Fibroblast of skin of back (primary cell): ENCODE results near the gene NTN3.
"Not testable (repeated sequence)": the region's sequence is repeated elsewhere in the genome, so short reads cannot be mapped to it uniquely, and the experiment has no call there.

Experiments used
- DNase-seq: peaks from one replicate; pipeline ENCODE4 v3.0.0-alpha.2; 2013

Gene NTN3

GRCh38 chr16:2441143-2441804, 29.8 kb upstream of the NTN3 start:
- DNase-seq, result not testable (repeated sequence)

DNA sequence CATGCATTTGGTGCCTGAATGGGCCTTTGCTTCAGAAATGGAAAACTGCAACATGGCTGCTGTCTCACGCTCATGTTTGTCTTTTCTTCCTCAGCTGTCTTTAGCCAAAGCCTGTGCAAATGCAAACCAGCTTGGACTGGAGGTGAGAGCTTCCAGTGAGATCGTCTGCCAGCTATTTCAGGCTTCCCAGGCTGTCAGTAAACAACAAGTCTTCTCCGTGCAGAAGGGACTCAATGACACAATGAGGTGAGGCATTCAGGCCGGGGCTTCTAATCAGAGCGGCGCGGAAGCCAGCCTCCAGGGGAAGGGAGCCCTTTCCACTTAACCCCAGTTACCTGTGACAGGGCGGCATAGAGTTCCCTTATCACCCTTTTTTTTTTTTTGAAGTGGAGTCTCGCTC, 27.5 kb upstream of the NTN3 start:
- DNase-seq, result no peak

DNA sequence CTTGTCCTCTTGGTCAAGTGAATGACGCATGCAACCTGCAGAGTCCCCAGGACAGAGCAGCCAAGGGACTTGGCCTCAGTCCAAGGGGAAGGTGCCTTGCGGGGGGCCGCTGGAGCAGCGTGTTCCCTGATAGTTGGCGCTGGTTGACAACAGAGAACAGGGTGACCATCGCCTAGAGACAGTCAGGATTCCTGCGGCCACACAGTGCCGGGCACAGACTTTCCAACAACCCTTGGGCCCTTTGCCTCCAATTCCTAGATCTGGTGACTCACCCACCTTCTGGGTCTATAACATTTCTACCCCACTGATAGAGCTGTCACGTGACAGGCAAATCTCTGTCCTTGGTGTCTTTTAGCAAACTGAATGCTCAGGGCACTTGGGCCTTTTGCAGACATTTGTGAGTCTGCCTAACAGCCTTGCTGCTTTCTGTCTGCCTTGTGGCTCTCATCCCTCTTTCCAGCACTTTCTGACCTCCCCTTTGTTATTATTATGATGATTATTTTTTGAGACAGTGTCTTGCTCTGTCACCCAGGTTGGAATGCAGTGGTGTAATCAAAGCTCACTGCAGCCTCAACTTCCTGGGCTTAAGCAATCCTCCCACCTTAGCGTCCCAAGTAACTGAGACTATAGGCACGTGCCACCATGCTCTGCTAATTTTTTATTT, 23.0 kb upstream of the NTN3 start:
- no peak for DNase-seq

DNA sequence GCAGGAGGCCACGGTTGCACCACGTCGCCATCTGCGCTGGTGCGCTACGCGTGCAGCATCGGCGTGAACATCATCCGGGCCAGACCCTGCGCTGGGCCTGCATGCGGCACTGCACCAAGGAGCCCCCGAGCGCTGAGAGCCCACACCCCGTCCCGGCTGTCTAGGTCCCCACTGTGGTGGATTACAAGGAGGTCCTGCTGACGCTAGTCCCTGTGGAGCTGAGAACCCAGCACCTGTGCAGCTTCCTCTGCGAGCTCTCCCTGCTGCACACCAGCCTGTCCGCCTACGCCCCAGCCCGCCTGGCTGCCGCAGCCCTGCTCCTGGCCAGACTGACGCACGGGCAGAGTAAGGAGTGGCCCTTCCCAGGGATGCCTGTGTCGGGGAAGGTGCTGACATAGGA, 22.0 kb upstream of the NTN3 start:
- no peak for DNase-seq

- no peak for DNase-seq
These were observed 20.6 kb upstream of the NTN3 start for GRCh38 chr16:2450535-2450934.

DNA sequence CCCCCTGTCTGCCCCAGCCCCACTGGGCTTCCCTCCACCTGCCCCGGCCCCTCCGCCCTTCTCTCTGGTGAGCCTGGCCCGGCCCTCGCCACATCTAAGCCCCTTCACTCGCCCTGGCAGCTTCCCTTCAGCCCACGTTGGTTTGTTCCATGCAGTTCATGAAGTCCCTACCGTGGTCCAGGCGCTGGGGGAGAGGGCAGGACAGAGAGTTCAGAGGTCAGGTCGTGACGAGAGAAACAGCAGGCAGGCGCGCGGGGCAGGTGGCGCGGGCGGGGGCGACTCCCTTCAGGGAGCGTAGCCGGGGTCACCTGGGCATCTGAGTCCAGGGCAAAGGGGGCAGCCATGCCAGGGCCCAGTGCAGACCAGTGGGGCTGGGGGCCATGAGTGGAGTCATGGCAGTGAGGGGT, 20.1 kb upstream of the NTN3 start:
- DNase-seq, result no peak

DNA sequence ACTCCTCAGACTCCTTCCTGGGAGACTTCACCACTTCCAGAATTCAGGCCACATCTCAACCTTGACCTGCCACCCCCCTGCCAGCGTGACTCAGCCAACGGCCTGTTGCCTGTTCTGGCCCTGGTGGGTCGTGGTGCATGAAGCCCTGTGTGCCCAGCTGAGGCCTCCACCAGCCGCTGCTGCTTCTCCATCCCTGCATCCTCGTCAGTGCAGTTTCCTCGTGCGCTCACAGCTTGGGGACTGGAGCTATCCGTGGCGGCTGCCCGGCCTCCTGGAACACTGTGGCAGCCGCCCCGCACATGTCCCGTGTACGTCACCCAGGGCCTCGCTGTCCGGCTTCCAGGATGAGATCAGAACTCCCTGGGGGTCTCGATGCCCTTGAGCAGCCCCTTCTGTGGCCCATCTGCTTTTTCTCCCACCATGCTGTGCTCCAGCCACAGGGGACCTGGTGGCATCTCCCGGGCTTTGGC, 19.2 kb upstream of the NTN3 start:
- no peak for DNase-seq

GRCh38 chr16:2452650-2453049, 18.4 kb upstream of the NTN3 start:
- no peak for DNase-seq

GRCh38 chr16:2455081-2455845, 15.8 kb upstream of the NTN3 start:
- DNase-seq, result no peak

GRCh38 chr16:2456551-2457153, 14.4 kb upstream of the NTN3 start:
- no peak for DNase-seq

- DNase-seq, result no peak
These were observed 13.8 kb upstream of the NTN3 start for GRCh38 chr16:2457267-2457666.

GRCh38 chr16:2457946-2458345, 13.2 kb upstream of the NTN3 start:
- DNase-seq, result no peak

GRCh38 chr16:2458887-2459646, 12.0 kb upstream of the NTN3 start:
- DNase-seq, result no peak

GRCh38 chr16:2459647-2460390, 11.3 kb upstream of the NTN3 start, which contains the start of gene TEDC2:
TEDC2 (plus strand) TSS chr16:2460109; CDS start chr16:2460145, 36 bp downstream.
- peak; percentile 94 for DNase-seq

DNA sequence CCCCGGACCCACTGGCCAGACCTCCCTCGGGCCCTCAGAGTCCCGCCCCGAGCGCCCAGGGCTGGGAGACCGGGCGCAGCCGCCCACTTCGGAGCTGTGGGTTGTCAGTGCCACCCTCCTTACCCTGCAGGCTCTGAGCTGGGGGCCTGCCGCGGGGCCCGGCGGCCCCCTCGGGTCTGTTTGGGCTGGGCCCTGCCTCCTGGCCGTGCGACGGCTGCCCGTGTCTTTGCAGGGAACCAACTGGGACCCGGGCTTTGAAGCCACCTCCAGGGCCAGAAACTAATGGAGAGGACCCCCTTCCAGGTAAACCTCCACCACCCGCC, 10.7 kb upstream of the NTN3 start:
- no peak for DNase-seq

DNA sequence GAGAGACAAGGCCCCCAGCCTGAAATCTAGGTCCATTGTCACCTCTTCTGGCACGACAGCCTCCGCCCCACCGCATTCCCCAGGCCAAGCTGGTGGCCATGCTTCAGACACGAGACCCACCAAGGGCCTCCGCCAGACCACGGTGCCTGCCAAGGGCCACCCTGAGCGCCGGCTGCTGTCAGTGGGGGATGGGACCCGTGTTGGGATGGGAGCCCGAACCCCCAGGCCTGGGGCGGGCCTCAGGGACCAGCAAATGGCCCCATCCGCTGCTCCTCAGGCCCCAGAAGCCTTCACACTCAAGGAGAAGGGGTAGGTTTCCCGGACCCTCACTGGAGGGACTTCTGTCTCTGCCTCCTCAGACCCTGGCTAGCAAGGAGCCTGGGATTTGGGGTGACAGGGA, 10.2 kb upstream of the NTN3 start:
- DNase-seq, result no peak

- DNase-seq, result no peak
These were observed 8.8 kb upstream of the NTN3 start for GRCh38 chr16:2462031-2462866.

GRCh38 chr16:2464333-2464732, 6.8 kb upstream of the NTN3 start:
- DNase-seq, result no peak

DNA sequence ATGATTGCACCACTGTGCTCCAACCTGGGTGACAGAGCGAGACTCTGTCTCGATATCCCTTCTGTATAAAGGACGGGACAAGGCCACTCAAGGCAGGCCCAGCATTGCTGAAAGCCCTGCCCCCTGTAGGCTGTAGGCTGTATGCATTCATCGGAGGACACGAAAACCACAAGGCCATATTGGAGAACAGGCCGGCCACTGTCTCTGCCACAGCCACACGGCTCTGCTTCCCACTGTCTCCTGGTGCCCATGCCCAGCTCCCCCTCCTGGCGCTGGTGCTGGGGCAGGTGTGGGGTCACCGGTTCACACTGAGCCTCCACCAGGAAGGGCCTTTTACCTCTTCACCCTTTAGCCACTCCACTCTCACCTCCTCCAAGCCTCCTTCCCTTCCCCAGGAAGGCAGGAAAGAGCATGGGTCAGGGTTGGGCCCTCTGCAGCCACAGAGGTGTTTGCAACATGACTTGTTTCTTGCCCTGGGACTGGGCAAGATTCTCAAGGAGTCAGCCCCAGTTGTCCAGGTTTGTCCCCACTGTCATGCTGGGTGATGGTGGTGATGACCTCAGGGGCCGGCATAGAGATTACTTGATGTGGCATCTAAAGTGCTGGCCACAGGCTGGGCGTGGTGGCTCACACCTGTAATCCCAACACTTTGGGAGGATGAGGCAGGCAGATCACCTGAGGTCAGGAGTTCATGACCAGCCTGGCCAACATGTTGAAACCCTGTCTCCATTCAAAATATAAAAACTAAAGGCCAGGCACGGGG, 5.3 kb upstream of the NTN3 start:
- DNase-seq, result no peak
